ENCODE data around the gene APBB2. TPM values are rescaled to one million over a fixed set of nuclear protein-coding genes. Genes with fewer than 3 reads are reported as not detected.

APBB2 gene
- total and polyA plus RNA-seq, 2 of the 4 experiments (the other 2 are of a cell fraction) = 47.9 to 75.5 TPM

DNA sequence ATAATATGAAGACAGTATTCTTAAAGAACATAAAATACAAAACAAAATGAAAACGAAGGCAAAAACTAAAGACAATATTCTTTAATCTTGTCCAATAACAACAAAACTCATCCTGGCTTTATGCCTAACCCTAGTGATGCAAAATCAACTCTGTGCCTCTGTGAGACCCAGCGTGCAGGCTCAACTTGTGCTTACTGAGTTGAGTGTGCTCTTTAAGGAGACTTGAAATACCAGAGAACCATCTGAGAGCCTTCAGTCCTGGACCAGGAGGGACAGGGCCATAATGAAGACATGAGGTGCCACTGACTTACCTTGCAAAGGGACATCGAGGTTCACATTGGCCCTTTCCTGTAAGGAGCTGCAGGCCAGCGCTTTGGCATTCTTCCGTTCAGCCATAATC, 387.5 kb downstream of the APBB2 start:
- Histone ChIP-seq H4K5ac (ENCODE audit: low read depth, low read length) (no peak overlapping the region), H2BK5ac (ENCODE audit: low read depth, low read length, poor library complexity, severe bottlenecking) (no peak overlapping the region), H3K18ac (ENCODE audit: low read depth, low read length) (no peak overlapping the region), H4K20me1 (ENCODE audit: insufficient read depth, low read length) (no peaks in the 10 kb centered on the region), H3K4ac (ENCODE audit: low read depth, low read length) (no peak overlapping the region), H2AK9ac (replicated peaks; ENCODE audit: low read depth, low read length, poor library complexity) (no peak overlapping the region), H3K27me3 (ENCODE audit: control insufficient read depth, insufficient read depth, low read length) (no peaks in the 10 kb centered on the region), H3K9ac (ENCODE audit: low read depth, low read length) (no peak overlapping the region), H4K91ac (ENCODE audit: insufficient read depth, low read depth, low read length) (no peak overlapping the region), H3K79me1 (ENCODE audit: low read depth in 1 of 2, low read length in 2 of 2) (no peaks in the 10 kb centered on the region), H3K4me1 (ENCODE audit: control insufficient read depth, insufficient read depth, low read length) (no peaks in the 10 kb centered on the region), H3K9me1 (ENCODE audit: insufficient read depth, low read length) (peaks cover 10% of the 10 kb centered on the region; the same call in 1 of the 2 replicates), H3K36me3 (ENCODE audit: control insufficient read depth, insufficient read depth, low read length) (peaks cover 28% of the 10 kb centered on the region), H3K56ac (ENCODE audit: extremely low read depth, insufficient read depth, low read length) (no peak overlapping the region), H3K4me2 (ENCODE audit: low read depth, low read length) (no peak overlapping the region), H2BK15ac (ENCODE audit: low read depth, low read length) (no peak overlapping the region), H2BK20ac (ENCODE audit: low read depth, low read length) (no peak overlapping the region), H3K14ac (replicated peaks; ENCODE audit: low read depth, low read length) (no peak overlapping the region), H2AK5ac (ENCODE audit: low read depth, low read length) (no peak overlapping the region), H3K23ac (ENCODE audit: low read depth, low read length) (no peak overlapping the region), H3K4me3 (ENCODE audit: insufficient read depth, low read depth, low read length) (no peak overlapping the region), H2AFZ (replicated peaks; ENCODE audit: low read length, poor library complexity) (no peak overlapping the region), H2BK120ac (ENCODE audit: low read depth, low read length) (no peak overlapping the region), H4K8ac (ENCODE audit: low read depth in 2 of 2, low read length in 2 of 2) (no peak overlapping the region), H3K9me3 (ENCODE audit: control insufficient read depth, insufficient read depth, low read length) (no peaks in the 10 kb centered on the region), H3K27ac (ENCODE audit: insufficient read depth, low read length) (no peak overlapping the region)
- whole genome bisulfite sequencing, 2 experiments (ENCODE audit: extremely low coverage in 2 of 2, insufficient read length in 1 of 2) = 100% methylated on average over 2 of the region's 5 CpGs; no CpG with 5 or more reads in 1 of the 2 experiments
- in situ Hi-C loops (cut with MboI; ENCODE audit: low sequenced_read_pairs) = no loop called here
- TF ChIP-seq SMC3 (IDR thresholded peaks at IDR 0.05; ENCODE audit: low read depth, low read length) (no peak), MXI1 (IDR thresholded peaks at IDR 0.05; ENCODE audit: borderline replicate concordance, low read depth, low read length) (no peak), CTCF (conservative IDR thresholded peaks at IDR 0.05; ENCODE audit: low read depth, low read length) (no peak), MAFK (IDR thresholded peaks at IDR 0.05; ENCODE audit: low read depth, low read length) (no peak)
- POLR2A ChIA-PET (ENCODE audit: unreplicated experiment) = no interaction called here
- DNase-seq (no peak), ATAC-seq (ENCODE audit: low read depth) (no peak)
- intact Hi-C loops (cut with micrococcal nuclease) = no loop called here
- BruUV-seq (replicated peaks) = no TSS peak
- CTCF ChIA-PET = no interaction called here
- dilution Hi-C loops (cut with HindIII; ENCODE audit: low sequenced_read_pairs, unreplicated experiment) = no loop called here

Data from IMR-90 (cell line).